Eye (tissue), 1 donor: Measurements from ENCODE around the gene CAPZA2.

ENCODE experiments used
- DNase-seq: peaks from one replicate; pipeline ENCODE4 v3.0.0-alpha.2; 2015

The CAPZA2 gene

DNA sequence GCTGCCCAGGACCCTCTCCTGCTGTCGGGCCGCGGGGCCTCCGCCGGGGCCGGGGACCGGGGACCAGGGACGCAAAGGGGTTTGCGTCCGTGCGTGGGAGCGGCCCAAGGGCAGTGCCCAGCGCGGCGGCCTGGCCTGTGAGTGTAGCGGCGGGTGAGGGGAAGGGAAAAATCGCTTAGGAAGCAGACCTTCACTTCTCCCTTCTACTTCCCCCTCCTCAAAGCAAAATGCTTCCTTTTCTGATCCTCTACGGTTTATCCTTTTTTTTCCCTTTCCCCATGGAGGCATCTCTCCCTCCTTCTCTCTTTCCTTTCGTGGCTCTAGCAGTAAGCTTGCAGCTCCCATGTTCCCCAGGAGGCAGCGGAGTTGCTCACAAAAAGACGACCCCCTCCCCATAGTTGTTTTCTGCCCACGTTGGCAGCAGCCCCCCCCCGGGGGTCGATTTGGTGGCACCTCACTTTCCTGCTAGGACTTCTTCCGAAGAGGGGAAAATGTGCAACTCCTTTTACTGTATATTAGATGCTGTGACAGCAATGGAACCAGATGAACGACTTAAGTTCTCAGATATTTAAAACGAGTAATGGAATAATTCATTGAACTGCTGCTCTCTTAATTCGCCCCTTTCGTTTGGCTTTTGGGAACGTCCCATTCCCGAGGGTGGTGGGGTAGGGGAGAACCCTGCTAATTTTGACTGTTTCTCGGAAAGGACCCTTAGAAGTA, 724 bp downstream of the CAPZA2 start:
- DNase-seq = peak; percentile 85

DNA sequence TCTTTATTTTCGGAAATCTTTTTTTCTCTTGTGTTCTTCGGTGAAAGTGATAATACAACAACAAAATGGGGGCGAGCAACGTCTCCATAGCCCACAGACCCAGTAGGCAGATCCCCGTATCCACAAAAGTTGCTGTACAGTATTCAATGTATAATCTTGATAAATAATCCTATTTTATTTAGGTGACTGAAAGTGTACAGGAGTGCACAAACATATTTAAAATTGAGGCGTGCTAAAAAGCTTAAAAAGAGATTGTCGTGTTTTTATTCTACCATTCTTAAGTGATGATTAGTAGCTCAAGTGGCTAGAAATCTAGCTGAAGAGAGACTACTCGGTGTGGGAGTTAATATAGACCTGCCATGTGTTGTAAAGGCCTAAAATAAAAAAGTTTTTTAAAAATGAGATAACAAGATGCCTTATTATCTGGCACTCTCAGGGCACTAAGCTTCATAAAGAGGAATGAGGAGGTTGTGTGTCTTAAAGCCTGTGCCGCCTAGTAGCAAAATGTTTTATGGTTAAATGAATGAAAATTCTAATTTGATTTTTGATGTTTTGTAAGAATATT, 1.6 kb downstream of the CAPZA2 start:
- DNase-seq = no peak

DNA sequence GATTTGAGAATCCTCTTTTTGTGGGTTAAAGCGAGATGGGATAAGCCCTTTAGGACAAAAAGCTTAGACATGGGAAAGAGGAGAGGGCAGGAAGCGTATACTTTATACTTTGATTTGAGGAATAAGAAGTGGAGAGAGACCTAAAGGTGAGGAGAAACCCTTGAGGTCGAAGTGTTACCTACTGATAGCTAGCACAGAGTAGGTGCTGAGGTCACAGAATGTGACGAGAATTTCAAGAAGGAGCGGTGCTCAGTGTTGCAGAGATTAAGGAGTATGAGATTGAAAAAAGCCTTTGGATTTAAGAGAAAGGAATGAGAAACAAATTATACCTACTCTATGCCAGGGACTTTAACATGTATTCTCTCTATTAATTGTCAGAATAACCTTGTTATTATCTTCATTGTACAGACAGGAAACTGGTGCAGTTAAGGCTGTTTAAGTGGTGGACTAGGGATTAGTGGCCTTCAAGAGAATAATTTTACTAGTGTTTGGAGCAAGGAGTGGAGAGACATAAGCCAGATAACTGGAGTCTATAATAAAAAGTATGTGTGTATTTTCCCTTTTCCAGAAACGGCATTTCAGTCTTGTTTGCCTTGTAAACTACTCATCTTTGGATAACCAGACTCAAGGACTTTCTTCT, 8.8 kb downstream of the CAPZA2 start:
- DNase-seq = no peak

DNA sequence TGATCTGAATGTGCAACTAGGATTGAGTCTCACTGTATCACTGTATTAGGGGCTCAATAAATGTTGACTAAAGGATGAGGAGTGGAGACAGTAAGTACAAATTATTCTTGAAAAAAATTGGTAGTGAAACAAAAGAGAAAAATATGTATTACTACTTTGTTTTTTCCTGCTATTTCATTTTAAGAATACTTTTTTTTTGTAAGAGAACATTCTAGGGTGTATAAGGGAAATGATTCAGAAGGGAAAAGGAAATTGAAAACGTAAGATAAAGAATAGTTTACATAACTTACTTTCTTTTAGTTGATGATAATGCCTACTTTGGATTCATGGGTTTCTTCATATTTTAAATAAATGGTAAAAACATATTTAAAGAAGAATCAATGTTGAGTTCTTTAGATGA, 9.6 kb downstream of the CAPZA2 start:
- no peak for DNase-seq

DNA sequence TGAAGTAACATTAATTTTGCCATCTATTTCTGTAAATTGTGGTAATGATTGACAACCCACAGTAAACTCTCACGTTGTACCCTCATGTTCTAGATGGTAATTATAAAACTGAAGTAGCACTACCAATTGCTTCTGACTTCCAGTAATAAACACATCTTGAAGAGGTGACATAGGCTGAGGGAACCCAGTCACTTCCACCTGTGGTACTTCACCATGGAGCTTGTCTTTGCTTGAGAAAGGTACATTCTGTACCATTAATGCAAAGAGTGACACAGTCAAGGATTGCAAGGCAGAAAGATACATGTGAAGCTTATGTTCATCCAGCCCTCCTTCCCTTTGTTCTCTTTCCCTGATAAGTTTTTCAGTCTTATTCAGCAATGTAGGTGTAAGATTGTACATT, 11.2 kb downstream of the CAPZA2 start:
- no peak for DNase-seq

DNA sequence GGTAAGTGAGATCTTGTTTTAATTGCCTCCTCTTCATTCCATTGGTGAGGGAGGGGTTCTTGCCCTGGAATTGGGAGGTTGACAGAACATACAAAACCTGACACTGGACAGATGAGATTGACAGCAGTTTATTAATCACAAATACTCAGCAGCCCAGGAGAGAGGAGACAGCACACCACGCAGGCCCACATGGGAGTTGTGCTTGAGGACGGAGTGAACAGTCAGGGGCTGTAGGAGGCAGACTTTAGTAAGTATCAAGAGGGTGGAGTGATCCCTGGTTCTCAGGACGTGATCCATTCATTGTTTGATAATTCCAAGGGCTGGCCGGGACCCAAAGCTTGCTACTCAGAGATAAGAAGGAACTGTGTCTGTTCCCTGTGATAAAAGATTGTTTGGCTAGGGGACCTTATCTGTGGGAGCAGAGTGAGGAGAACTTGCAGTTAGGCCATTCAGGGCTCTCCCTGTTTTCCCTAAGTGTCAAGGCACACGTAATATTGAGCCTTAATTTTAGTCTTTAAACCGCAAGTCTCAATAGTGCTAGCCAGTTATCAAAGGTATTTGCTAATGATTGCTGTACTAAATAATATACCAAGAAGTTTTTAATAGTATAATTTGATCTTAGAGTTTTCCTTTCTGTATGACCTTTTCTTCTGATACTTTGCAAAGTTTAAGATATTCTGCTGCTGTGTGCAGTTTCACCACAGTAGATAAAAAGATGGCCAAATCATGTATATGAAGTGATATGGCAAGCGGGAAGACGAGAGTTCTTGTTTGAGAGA, 14.5 kb downstream of the CAPZA2 start:
- DNase-seq = peak; percentile 7

DNA sequence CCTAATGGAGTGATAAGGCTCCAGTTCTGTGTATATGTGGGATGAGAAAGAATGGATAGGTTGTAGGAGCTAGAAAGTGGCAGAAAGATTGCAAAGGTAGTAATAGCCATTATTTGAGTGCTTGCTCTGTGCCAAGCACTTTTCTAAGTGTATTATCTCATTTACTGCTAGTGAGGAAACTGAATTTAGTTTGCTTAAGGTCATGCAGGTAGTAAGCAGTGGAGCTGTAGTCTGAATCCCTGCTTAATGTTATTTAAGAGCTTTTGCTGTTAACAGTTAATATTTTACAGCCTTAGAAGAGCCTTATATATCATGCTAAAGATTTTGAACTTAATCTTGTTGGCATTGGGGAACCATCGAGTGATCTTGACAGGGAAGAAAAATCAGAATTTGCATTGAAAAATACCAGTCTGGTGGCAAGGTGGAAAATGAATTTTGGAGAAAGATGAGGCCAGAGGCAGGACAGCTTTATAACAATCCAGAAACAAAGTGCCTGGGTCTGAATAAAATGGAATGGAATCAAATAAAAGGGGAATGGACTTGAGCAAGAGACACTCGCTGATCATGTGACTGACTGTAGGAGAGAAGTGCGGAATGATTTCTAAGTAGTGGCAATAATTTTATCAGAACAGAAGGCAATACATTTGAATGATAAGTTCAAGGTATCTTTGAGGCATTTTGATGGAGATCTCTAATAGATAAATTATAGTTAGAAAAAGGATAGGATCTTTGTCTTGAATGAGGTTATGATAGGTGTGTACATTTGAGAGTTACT, 15.2 kb downstream of the CAPZA2 start:
- no peak for DNase-seq

DNA sequence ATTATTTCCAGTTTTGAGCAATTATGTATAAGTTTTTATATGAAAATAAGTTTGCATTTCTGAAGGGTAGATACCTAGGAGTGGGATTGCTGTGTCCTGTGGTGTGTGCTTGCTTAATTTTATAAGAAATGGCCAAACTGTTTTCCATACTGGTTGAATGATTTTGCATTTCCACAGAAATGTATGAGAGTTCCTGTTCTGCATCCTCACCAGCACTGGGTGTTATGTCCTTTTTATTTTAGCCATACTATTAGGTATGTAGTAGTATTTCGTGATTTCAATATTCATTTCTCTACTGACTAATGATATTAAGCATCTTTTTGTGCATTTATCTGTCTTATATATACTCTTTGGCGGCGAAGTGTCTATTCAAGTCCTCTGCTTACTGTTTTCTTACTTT, 22.3 kb downstream of the CAPZA2 start:
- no peak for DNase-seq

DNA sequence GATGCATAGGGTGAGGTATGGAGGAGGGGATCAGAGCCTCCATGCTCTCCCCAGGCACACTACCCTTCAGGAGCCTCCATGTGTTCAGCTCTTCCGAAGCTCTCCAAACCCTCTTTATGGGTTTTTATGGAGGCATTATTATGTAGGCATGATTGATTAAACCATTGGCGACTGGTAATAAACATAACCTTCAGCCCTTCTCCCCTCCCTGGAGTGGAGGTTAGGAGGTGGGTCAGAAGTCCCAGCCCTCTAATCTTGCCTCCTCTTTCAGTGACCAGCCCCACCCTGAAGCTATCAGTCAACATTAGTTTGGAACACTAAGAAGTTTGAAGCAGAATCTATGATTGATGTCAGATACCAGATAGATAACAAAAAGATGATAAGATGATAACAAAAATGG, 23.3 kb downstream of the CAPZA2 start:
- DNase-seq = no peak

DNA sequence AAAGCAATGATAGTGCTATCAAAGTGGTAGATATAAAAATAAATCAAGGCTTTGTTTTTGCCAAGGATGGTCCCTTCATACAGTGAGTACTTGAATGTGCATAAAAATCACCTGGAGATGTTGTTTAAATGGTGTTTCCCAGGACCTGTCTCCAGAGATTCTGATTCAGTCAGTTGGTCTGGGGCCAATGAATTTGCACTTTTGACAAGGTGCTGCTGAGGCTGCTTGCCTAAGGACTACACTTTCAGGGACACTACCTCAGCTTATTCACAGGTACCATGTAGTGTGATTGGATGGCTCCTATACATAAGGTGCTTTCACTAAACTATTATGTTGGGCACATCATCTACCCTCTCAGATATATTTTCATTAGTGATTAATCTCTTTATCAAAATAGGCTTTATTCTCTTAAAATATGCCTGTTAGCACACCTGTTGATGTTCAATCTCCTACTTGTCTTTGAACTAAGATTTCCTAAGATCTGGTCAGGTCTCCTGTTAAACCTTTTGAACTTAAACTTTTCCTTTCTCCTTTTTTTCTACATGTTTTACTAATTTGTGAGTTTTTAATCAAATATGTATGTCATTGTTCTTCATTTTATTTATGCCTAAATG, 24.3 kb downstream of the CAPZA2 start:
- DNase-seq = no peak

DNA sequence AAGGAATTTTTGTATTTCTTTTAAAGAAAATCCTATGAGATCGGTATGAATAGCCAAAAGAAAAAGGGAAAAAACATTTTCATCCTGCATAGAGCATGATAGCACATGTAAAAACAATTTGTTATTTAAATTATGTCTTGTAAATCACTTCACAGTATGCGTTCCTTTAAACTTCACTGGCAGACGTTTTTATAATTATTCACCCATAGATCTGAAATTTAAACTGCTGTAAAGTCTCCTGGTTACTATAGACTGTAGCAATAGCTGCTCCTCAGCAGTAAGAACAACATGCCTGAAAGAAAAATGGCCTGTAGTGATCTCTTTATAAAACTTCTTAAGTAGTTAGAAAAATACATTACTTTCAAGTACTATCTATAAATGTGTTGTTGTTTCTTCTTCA, 26.5 kb downstream of the CAPZA2 start:
- no peak for DNase-seq

DNA sequence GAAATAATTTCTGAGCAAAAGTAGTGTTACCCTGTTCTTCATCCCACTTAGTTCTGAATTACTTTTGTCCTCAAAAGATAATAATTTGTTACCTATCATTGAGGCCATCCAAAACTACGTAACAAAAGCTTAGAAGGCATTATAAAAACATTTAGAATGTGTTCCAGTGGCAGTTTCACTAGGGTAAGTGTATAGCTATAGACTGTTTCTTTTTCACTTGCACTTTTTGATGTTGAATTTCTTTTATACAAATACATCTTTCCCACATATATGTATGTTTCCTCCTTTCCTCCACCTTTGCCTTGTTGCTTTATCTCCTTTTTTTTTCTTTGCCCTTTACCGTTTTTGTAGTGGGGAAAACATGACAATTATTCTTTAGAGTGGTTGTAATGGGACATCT, 33.5 kb downstream of the CAPZA2 start:
- no peak for DNase-seq

DNA sequence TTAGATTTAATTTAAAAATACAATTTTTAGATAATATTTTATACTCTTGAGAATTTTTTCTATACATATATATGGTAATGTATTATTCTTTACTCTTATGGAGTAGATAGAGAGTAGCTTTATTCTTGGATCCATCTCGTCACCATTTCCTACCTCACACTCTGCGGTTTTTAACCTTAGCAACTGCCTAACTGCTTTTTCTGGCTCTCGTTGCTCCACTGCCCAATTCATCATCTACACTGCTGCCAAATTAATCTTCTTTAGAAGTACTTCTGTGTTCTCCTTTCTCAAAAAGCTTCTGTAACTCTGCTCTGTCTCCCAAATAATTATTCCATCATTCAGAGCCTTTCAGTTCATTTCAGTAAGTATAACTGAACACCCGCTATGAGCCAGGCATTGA, 35.3 kb downstream of the CAPZA2 start:
- no peak for DNase-seq

DNA sequence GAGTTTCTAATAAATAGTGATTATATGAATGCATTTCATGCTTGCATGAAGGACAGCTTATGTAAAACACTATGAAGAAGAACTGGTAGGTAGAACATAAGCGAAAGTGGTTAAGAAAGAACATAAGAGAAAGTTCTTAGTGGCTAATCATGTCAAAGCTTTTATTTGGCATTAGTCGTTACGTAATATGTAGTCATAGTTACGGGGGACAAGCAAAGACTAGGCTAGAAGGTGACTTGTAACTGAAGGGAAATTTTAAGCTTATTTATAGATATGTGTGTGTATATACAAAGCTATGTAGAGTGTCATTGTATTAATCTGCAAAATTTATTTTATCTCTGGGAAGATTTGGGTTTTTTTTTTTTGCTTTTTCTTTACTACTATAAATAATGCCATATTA, 36.9 kb downstream of the CAPZA2 start:
- no peak for DNase-seq

DNA sequence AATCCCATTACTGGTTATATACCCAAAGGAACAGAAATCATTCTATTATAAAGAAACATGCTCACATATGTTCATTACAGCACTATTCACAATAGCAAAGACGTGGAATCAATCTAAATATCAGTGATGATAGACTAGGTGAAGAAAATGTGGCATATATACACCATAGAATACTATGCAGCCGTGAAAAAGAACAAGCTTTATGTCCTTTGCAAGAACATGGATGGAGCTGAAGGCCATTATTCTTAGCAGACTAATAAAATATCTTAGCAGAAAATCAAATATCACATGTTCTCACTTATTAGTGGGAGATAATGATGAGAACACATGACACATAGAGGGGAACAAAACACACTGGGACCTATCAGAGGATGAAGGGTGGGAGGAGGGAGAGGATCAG, 38.8 kb downstream of the CAPZA2 start:
- DNase-seq = no peak

DNA sequence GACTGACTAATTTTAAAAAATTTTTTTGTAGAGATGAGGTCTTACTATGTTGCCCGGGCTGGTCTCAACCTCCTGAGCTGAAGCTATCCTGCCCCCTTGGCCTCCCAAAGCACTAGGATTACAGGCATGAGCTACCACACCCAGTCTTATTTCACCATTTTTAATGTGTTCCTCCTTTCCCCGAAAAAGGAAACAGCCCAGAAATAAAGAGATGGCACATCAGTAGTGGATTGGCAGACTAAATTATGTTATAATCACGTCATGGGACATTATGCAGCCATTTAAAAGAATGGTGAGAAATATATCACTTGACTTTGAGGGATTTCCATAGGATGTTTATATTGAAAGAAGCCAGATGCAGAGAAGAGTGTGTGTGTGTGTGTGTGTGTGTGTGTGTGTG, 40.5 kb downstream of the CAPZA2 start:
- no peak for DNase-seq

DNA sequence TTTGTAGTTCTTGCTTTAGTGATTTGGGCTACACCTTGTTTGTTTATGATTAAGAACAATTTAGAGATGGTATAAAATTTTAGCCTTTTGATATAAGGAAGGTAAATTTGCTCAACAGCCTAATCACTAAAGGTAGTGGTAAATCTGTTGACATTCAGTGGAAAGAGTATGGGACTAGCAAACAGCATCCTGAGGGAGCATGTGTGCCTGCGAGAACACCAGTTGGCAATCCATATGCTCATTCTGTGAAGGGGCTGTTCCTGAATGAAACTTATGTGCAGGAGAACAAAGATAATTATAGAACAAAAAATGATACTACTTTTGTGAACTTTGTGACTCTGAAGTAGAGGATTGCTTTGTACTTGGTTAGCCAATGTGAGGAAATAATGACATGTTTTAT, 44.0 kb downstream of the CAPZA2 start:
- no peak for DNase-seq

DNA sequence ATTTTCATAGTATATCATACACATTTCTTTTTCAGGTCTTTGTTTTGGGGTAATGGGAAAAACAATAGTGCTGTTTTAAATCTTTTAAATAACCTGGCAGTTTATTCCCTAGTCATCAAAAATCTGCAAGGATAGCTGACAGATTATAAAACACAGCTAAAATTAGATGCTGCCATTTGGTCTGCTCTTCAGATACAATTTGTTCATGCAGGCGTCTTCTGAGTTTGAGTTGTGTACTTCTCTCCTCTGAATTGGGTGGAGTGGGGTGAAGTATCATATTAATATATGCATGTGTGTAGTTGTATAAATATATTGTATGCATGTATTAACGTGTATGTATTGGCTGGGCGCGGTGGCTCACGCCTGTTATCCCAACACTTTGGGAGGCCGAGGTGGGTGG, 48.0 kb downstream of the CAPZA2 start:
- no peak for DNase-seq

DNA sequence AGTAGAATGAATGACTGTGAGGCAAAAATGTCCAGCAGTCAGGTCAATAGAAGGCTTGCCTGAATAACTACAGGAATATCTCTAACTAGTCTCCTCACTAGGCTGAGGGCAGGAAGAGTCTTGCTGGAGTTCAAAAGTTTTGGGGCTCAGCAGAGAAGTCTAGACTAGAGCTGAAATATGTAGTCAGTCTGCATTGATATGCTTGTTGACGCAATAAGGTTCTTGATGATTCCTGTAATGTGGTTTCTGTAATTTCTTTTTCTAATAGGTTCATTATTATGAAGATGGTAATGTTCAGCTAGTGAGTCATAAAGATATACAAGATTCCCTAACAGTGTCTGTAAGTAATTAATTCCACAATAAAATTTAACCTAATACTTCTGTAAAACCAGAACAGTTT, 49.4 kb downstream of the CAPZA2 start:
- DNase-seq = no peak

DNA sequence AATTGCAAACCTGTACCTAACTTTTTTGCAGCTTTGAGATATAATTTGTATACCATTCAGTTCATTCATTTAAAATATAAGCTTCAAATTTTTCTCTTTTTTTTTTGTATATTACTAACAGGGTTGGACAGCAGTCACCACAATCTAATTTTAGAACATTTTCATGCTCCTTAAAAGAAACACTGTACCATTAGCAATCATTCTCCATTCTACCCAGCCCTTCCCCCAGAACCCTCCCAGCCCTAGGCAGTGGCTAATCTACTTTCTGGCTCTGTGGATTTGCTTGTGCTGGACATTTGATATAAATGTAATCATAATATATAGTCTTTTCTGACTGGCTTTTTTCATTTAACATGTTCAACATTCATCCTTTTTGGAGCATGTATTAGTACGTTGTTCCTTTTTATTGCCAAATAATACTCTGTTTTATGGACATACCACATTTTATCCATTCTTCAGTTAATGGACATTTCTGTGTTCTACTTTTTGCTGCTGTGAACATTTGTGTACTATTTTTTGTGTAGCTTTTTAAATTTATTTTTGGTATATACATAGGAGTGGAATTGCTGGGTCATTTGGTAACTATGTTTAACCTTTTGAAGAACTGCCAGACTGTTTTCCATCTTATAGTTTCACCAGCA, 50.0 kb downstream of the CAPZA2 start:
- no peak for DNase-seq

DNA sequence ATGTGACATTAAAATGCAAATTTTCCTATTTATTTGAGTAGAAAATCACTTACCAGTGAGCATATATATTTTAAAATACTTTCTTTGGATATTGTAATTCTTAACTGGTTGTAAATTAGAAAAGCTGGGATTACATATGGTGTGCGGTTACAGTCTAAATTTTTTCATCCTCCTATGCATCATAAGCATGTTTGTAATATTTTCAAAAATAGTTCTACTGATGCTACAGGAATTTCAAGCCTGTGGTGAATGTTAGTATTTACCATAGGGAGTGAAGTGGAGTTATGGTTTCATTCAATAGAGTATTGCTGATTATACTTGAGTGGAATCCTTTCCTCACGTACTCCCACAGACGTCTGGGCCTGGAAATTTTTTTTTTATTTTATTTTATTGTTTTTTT, 56.3 kb downstream of the CAPZA2 start:
- DNase-seq = no peak

DNA sequence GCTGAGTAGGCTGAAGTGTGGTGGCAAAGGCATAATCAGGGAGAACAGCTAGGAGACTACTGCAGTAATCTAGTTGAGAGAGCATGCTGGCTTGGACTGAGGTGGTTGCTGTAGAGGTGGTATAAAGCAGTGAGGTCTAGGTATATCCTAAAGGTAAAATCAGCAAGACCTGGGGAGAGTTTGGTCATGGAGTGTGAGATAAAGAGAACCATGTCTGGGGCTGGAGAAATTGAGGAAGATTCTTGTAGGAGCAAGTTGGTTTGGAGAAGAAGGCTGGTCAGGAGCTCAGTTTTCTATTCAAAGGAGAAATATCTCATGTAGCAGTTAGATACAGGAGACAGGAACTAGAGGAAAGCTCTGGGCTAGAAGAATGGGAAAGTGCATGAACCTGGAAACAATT, 58.0 kb downstream of the CAPZA2 start:
- DNase-seq = no peak
